ENCODE measurements around the gene GRK5. TPM values are rescaled to one million over a fixed set of nuclear protein-coding genes. Genes with fewer than 3 reads are reported as not detected.

GRK5 gene
- total RNA-seq, 1 donor from 2014 or later: 52.8 TPM

- Histone ChIP-seq H3K36me3 (peaks cover 86% of the 10 kb centered on the region), H3K4me1 (peaks cover 24% of the 10 kb centered on the region), H3K9me3 (replicated peaks) (no peaks in the 10 kb centered on the region), H3K27ac (replicated peaks) (peak overlapping the region; percentile 9), H3K27me3 (ENCODE audit: low read depth) (no peaks in the 10 kb centered on the region), H3K4me3 (no peak overlapping the region)
- no peak for TF ChIP-seq CTCF (IDR thresholded peaks at IDR 0.05; ENCODE audit: borderline replicate concordance)
- DNase-seq: no peak
- intact Hi-C loops (cut with micrococcal nuclease): no loop called here
Measured at GRCh38 chr10:119449760-119450461, 242.5 kb downstream of the GRK5 start.

DNA sequence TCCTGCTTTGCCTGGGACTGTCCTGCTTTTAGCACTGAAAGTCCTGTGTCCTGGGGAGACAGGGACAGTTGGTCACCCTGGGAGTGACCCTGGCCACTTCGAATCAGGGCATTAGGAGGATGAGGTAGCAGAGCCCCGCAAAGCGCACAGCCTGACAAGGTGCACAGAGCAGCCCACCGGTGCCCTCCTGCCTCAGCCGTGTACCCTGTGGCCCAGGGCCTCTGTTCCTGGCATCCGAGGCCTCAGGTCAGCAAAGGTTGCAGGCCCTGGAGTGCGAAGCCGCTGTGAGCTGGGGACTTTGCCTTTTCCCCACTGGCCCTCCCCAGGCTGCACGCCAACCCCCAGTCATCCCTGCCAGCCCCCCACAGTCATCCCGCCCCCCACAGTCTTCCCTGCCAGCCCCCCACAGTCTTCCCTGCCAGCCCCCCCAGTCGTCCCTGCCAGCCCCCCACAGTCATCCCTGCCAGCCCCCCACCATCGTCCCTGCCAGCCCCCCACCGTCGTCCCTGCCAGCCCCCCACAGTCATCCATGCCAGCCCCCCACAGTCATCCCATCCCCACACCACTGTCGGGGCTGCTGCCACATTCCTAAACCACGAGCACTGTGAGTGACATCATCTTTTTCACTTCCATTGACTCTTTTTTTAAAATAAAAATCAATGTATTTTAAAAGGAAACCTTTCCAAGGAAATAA is 243.4 kb downstream of the GRK5 start:
- Histone ChIP-seq H3K27ac (replicated peaks) (peak overlapping the region; percentile 9), H3K27me3 (ENCODE audit: low read depth) (no peaks in the 10 kb centered on the region), H3K36me3 (peaks cover 91% of the 10 kb centered on the region), H3K9me3 (replicated peaks) (no peaks in the 10 kb centered on the region), H3K4me1 (peaks cover 15% of the 10 kb centered on the region), H3K4me3 (no peak overlapping the region)
- DNase-seq: no peak
- TF ChIP-seq CTCF (IDR thresholded peaks at IDR 0.05; ENCODE audit: borderline replicate concordance): no peak
- intact Hi-C loops (cut with micrococcal nuclease): no loop called here

- intact Hi-C loops (cut with micrococcal nuclease): no loop called here
- DNase-seq: no peak
- Histone ChIP-seq H3K27me3 (ENCODE audit: low read depth) (no peaks in the 10 kb centered on the region), H3K4me3 (no peak overlapping the region), H3K27ac (replicated peaks) (no peak overlapping the region), H3K36me3 (peaks cover 91% of the 10 kb centered on the region), H3K4me1 (peaks cover 15% of the 10 kb centered on the region), H3K9me3 (replicated peaks) (no peaks in the 10 kb centered on the region)
- no peak for TF ChIP-seq CTCF (IDR thresholded peaks at IDR 0.05; ENCODE audit: borderline replicate concordance)
Measured at GRCh38 chr10:119451300-119451896, 244.0 kb downstream of the GRK5 start.

- intact Hi-C loops (cut with micrococcal nuclease): no loop called here
- H3K9me3 ChIP-seq (replicated peaks): no peaks in the 10 kb centered on the region
- H3K4me3 ChIP-seq: no peak overlapping the region
- DNase-seq: no peak
- H3K27ac ChIP-seq (replicated peaks): no peak overlapping the region
- no peaks in the 10 kb centered on the region for H3K27me3 ChIP-seq (ENCODE audit: low read depth)
- no peak for TF ChIP-seq CTCF (IDR thresholded peaks at IDR 0.05; ENCODE audit: borderline replicate concordance)
- H3K36me3 ChIP-seq: peaks cover 89% of the 10 kb centered on the region
- H3K4me1 ChIP-seq: peaks cover 15% of the 10 kb centered on the region
Measured at GRCh38 chr10:119452396-119452795, 245.0 kb downstream of the GRK5 start.

DNA sequence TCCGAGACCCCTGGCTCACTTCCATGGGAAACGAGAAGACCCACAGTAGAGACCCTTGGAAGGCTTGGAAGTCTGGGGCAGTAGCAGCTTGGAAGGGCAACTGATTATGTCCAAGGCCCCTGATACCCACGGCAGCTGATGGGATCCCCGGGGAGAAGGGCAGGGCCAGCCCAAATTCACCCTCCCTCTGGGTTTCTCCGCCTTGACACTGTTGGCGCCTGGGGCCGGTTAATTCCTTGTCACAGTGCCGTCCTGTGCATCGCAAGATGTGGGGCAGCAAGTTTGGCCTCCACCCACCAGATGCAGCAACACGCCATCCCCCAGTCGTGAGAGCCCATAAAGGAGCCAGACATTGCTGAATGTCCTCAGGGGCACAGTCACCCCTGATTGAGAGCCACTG is 245.9 kb downstream of the GRK5 start:
- peaks cover 80% of the 10 kb centered on the region for H3K36me3 ChIP-seq

More for the DNA sequence above, 245.9 kb downstream of the GRK5 start:
- Histone ChIP-seq H3K9me3 (replicated peaks) (no peaks in the 10 kb centered on the region), H3K27me3 (ENCODE audit: low read depth) (no peaks in the 10 kb centered on the region), H3K27ac (replicated peaks) (peak overlapping the region; percentile 12), H3K4me1 (peaks cover 15% of the 10 kb centered on the region), H3K4me3 (no peak overlapping the region)
- no peak for DNase-seq
- intact Hi-C loops (cut with micrococcal nuclease): no loop called here
- TF ChIP-seq CTCF (IDR thresholded peaks at IDR 0.05; ENCODE audit: borderline replicate concordance): no peak

All from left ventricle myocardium inferior (tissue), 1 donor.